GM12874 (cell line): ENCODE data around the gene PIAS1.

Experiments
- CTCF ChIP-seq: IDR thresholded peaks from 2 replicates; pipeline ENCODE4 v1.5.1; 2011; ENCODE audit warnings: low read depth, mild to moderate bottlenecking, control low read depth, low read length, moderate library complexity; ENCODE audit not compliant: insufficient read depth

The PIAS1 gene

GRCh38 chr15:68190048-68190447 lies 135.9 kb downstream of the PIAS1 start:
- no peak for TF ChIP-seq CTCF

- TF ChIP-seq CTCF: no peak
These were observed 137.4 kb downstream of the PIAS1 start for GRCh38 chr15:68191555-68191954.

GRCh38 chr15:68192117-68192516 lies 138.0 kb downstream of the PIAS1 start:
- no peak for TF ChIP-seq CTCF

- TF ChIP-seq CTCF: no peak
These were observed 138.8 kb downstream of the PIAS1 start for GRCh38 chr15:68192804-68193486.

GRCh38 chr15:68195336-68196112 lies 141.4 kb downstream of the PIAS1 start:
- no peak for TF ChIP-seq CTCF

- TF ChIP-seq CTCF: no peak
These were observed 142.5 kb downstream of the PIAS1 start for GRCh38 chr15:68196445-68197169.

- TF ChIP-seq CTCF: no peak
These were observed 143.0 kb downstream of the PIAS1 start for GRCh38 chr15:68197170-68197492.
